G401 (cell line): Measurements from ENCODE around the gene NAGA. TPM values are rescaled to one million over a fixed set of nuclear protein-coding genes. Genes with fewer than 3 reads are reported as not detected.

Experiments
- DNase-seq: peaks from one replicate; pipeline ENCODE4 v3.0.0-alpha.2; 2015; ENCODE audit warnings: low spot score
- in situ Hi-C: cut with HindIII; loops from 2 replicates; pipeline ENCODE4 v1.10.0; 2016; ENCODE audit warnings: low sequenced_read_pairs, mixed read lengths
- total RNA-seq: library from RNA; depleted of rRNA; stranded (reverse); fragments of >200 nt; shearing (Covaris generic); gene quantifications from 2 replicates; pipeline ENCODE4 v1.2.3, GENCODE V29; 2014

NAGA gene
- total RNA-seq, 1 experiment from 2014 or later = 55.1 TPM

- in situ Hi-C loops = no loop called here
- DNase-seq = no peak
Measured at GRCh38 chr22:42060489-42060888, 10.1 kb downstream of the NAGA start.

GRCh38 chr22:42056757-42057511 lies 13.7 kb downstream of the NAGA start:
- no peak for DNase-seq
- in situ Hi-C loops = no loop called here

- in situ Hi-C loops = no loop called here
- DNase-seq = no peak
Measured at GRCh38 chr22:42052765-42053164, 17.8 kb downstream of the NAGA start.

DNA sequence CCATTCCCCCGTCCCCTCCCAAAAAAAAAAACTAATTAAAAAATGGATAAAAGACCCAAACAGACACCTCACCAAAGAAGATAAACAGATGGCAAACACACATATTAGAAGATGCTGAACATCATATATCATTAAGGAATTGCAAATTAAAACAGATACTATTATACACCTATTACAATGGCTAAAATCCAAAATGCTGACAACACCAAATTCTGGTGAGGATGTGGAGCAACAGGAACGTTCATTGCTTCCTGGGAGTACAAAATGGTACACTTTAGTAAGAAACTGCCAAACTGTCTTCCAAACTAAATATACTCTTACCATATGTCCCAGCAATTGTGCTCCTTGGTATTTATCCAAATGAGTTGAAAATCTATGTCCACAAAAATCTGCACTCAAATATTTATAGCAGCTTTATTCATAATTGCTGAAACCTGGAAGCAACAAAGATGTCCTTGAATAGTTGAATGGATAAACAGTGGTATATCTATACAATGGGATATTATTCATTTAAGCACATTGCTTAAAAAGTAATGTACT lies 19.9 kb downstream of the NAGA start:
- no peak for DNase-seq
- in situ Hi-C loops = no loop called here

- no peak for DNase-seq
Measured at GRCh38 chr22:42041784-42042183, 28.8 kb downstream of the NAGA start.

GRCh38 chr22:42039271-42039670 lies 31.3 kb downstream of the NAGA start:
- DNase-seq = no peak
- in situ Hi-C loops = no loop called here

More at GRCh38 chr22:42041784-42042183, 28.8 kb downstream of the NAGA start:
- in situ Hi-C loops = no loop called here

DNA sequence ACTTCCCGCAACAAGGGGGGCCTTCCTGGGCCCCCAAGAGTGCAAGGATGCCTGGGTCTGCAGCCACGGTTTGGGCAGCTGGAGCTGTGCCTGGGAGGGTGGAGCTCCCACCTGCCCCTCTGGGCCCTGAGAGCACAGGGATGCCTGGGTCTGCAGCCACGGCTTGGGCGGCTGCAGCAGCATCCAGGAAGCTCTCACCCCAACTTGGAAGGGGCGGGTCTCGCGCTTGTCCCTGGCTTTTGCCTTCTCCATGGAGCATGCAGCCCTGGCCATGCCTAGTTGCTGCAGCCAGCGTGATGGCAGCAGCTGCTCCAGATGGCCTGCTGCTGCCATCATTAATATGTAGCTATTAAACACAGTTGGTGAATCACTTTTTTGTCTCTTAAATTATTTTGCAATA lies 35.4 kb downstream of the NAGA start:
- in situ Hi-C loops = no loop called here
- DNase-seq = no peak

DNA sequence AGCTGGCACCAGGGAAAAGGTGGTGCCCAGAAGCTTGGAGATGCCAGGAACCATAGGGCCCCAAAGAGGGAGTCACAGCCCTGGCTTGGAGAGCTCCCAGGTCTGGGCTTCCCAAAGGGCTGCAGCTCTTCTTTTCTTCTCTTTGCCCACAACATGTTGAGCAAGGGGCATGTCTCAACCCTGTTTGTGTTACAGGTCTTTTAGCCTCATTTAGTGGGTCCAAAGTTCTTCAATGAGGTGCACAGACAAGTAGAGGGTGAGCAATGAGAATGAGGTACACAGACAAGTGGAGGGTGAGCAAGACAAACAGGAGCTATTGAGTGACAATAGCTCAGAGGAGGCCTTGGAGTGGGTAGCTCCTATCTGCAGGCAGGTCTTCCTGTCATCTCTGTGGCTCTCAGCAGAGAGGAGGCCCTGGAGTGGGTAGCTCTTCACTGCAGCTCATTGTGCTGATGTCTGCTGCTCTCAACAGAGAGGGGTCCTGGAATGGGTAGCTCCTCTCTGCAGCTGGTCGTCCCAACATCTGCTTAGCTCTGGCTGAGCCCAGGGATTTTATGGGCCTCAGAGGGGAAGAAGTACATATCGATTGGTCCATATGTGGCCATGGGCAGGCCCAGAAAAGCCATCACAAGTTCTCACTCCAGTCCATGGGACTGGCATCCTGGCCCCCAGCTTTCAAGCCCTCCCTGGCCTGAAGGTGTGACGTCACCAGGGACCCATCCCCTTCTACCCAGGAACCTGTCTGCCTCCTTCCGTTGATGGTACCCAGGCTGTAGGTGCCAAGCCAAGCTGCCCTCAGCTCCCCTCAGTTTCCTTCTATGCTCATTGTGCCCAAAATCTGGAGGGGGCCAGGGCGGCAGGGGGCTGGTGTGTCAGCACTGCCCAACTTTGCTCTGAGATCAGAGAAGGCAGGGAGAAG lies 37.1 kb downstream of the NAGA start:
- in situ Hi-C loops = no loop called here
- no peak for DNase-seq

DNA sequence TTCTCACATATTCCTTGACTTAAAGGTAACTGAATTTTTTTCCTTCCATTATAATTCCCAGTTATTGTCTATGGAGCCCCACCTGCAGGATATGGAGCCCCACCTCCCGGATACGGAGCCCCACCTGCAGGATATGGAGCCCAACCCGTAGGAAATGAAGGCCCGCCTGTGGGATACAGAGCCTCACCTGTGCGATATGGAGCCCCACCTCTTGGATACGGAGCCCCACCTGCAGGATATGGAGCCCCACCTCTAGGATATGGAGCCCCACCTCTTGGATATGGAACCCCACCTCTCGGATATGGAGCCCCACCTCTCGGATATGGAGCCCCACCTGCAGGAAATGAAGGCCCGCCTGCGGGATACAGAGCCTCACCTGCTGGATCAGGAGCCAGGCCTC lies 43.9 kb downstream of the NAGA start:
- in situ Hi-C loops = no loop called here
- no peak for DNase-seq

DNA sequence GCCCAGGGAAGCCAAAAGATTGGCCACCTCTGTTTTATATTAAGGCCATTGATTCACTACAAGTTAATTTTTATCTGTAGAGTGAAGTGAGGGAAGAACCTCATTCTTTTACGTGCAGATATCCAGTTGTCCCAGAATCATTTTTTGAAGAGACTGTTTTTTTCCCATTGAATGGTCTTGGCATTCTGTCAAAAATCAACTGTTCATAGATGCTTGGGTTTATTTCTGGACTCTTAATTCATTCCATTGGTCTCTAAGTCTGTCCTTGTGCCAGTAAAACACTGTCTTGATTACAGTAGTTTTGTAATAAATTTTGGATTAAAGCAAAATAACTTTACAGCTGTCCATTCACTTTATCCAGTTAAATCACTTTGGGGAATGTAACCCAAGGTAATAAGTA lies 45.2 kb downstream of the NAGA start:
- no peak for DNase-seq
- in situ Hi-C loops = no loop called here

GRCh38 chr22:42022162-42022847 lies 48.3 kb downstream of the NAGA start:
- no peak for DNase-seq
- in situ Hi-C loops = no loop called here

GRCh38 chr22:42021571-42021970 lies 49.0 kb downstream of the NAGA start:
- no peak for DNase-seq
- in situ Hi-C loops = no loop called here

GRCh38 chr22:42018224-42018623 lies 52.4 kb downstream of the NAGA start:
- no peak for DNase-seq
- in situ Hi-C loops = no loop called here

- in situ Hi-C loops = no loop called here
- DNase-seq = no peak
Measured at GRCh38 chr22:42016111-42016510, 54.5 kb downstream of the NAGA start.

DNA sequence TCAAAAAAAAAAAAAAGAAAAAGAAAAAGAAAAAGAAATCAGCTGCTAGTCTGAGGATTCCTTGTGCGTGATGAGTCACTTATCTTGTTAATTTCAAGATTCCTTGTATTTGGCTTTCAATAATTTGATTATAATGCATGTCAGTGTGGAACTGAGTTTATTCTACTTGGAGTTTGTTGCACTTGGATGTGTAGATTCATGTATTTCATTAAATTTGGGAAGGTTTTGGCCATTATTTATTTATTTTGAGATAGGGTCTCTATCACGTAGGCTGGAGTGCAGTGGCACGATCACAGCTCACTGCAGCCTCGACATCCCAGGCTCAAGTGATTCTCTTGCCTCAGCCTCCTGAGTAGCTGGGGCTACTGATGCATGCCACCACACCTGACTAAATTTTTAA lies 57.2 kb downstream of the NAGA start:
- in situ Hi-C loops = no loop called here
- DNase-seq = no peak

DNA sequence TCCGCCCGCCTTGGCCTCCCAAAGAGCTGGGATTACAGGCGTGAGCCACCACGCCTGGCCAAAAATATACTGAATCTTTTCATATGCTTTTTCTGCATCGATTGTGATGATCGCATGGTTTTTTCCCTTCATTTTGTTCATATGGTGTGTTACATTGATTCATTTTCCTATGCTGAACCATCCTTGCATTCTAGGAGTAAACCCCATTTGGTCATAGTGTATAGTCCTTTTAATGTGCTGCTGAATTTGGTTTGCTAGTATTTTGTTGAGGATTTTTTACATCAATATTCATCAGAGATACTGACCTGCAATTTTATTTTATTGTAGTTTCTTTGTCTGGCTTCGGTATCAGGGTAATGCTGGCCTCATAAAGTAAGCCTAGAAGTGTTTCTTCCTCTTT lies 59.8 kb downstream of the NAGA start:
- no peak for DNase-seq
- in situ Hi-C loops = no loop called here
